Measurements from ENCODE around the gene VILL. TPM values are rescaled to one million over a fixed set of nuclear protein-coding genes. Genes with fewer than 3 reads are reported as not detected.

Gene VILL
- total and polyA plus RNA-seq, 2 of the 8 experiments (the other 6 are each of a cell fraction or from before 2014, with no cell fraction given) = 4.1 to 4.2 TPM

DNA sequence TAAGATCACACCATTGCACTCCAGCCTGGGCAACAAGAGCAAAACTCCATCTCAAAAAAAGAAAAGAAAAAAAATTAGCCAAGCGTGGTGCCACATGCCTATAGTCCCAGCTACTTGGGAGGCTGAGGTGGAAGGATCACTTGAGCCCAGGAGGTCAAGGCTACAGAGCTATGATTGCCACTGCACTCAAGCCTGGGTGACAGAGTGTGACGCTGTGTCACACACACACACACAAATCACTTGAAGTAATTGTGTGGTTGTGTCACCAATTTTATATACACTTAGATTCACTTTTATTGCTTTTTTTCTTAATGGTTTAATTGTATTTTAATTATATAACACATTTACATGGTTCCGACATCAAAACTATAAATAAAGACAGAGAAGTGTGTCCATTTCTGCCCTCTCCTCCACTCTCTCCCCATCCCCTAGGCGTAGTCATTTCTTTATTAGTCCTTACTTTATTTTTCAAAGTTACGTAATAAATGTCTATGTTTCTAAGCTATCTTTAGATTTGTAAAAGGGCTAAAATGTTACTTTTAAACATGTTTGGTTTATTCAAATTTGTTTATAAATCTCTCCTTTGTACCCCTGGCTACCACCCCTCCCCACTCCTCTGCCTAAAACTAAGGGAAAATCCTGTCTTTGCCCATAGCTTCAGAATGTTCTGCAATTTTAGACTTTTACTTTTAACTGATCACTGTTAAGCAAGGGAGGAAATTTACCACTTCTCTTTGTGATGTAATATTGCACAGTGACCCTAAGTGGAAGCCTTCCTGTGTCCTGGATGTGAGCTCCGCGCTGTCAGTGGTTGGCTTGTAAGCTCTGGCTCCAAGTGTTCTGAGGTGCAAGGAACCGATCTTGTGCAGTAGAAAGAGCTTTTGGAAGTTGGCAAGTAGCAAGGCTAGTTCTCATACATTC, 10.8 kb upstream of the VILL start:
- WGBS, 2 experiments (ENCODE audit: extremely low coverage in 1 of 2, insufficient coverage in 1 of 2, insufficient read length in 1 of 2, insufficient replicate concordance in 2 of 2, low coverage in 1 of 2, low lambda C conversion rate in 2 of 2, missing lambda C conversion rate in 1 of 2) = 92% methylated on average over 8 of the region's 8 CpGs; no CpG with 5 or more reads in 1 of the 2 experiments
- H2BK120ac ChIP-seq (replicated peaks; ENCODE audit: low read depth, low read length) = no peak overlapping the region
- no peak for FAIRE-seq
- no peaks in the 10 kb centered on the region for H3K79me1 ChIP-seq (ENCODE audit: low read depth, low read length)
- H3K36me3 ChIP-seq (ENCODE audit: control insufficient read depth in 2 of 4, insufficient read depth in 4 of 4, low read length in 3 of 4) = peaks cover 0 to 7% (median 2%) of the 10 kb centered on the region in 4 experiments; a peak in 5 of 8 replicates
- TF ChIP-seq RXRA (IDR thresholded peaks at IDR 0.05; ENCODE audit: insufficient read depth, low read depth, low read length) (no peak), KDM1A (IDR thresholded peaks at IDR 0.05; ENCODE audit: borderline replicate concordance, low read length) (no peak), MAFK (IDR thresholded peaks at IDR 0.05; ENCODE audit: low read depth, low read length) (no peak), CHD2 (IDR thresholded peaks at IDR 0.05; ENCODE audit: low read length) (no peak), BACH1 (IDR thresholded peaks at IDR 0.05; ENCODE audit: low read length) (no peak), TCF12 (IDR thresholded peaks at IDR 0.05; ENCODE audit: low read depth, low read length) (no peak), PHF8 (conservative IDR thresholded peaks at IDR 0.05; ENCODE audit: low read depth, low read length) (no peak)
- POLR2A ChIA-PET (ENCODE audit: partially characterized antibody) = interaction anchor here (0.7 kb wide), 2 partner anchors 10 to 283 kb away, joined by 3 read pairs; partner anchors contain the start of gene VILL
- no peaks in the 10 kb centered on the region for H3K27me3 ChIP-seq (replicated peaks in 1 of 4; ENCODE audit: control insufficient read depth in 3 of 4, extremely low read depth in 1 of 4, insufficient read depth in 3 of 4, low read length in 3 of 4)
- H3K9me3 ChIP-seq (ENCODE audit: insufficient read depth in 2 of 2, low read depth in 1 of 2, low read length in 1 of 2) = no peaks in the 10 kb centered on the region
- H3K18ac ChIP-seq (ENCODE audit: extremely low read depth, low read length) = no peak overlapping the region
- no peak overlapping the region for H2BK15ac ChIP-seq (ENCODE audit: low read length)
- no peaks in the 10 kb centered on the region for H3K4me1 ChIP-seq (replicated peaks in 1 of 4; ENCODE audit: control insufficient read depth in 3 of 4, insufficient read depth in 4 of 4, low read length in 3 of 4)
- no peak for DNase-seq (ENCODE audit: low read depth in 1 of 2, low spot score in 2 of 2)
- no peak overlapping the region for H3K14ac ChIP-seq (ENCODE audit: insufficient read length)
- no peak overlapping the region for H3K9ac ChIP-seq (replicated peaks in 1 of 4; ENCODE audit: extremely low read depth in 1 of 4, low read depth in 3 of 4, low read length in 3 of 4)
- H3K27ac ChIP-seq (ENCODE audit: low read depth, low read length) = no peak overlapping the region
- no peaks in the 10 kb centered on the region for H4K20me1 ChIP-seq (replicated peaks in 1 of 2; ENCODE audit: control insufficient read depth in 1 of 2, insufficient read depth in 2 of 2, low read length in 2 of 2)
- no peak overlapping the region for H2BK12ac ChIP-seq (ENCODE audit: low read depth, low read length)
- no peak overlapping the region for H4K8ac ChIP-seq (ENCODE audit: extremely low read depth, insufficient read depth, low read length)
- no peak overlapping the region for H3K4me3 ChIP-seq (ENCODE audit: extremely low read depth in 1 of 4, insufficient read depth in 2 of 4, low read depth in 3 of 4, low read length in 4 of 4)
- no peaks in the 10 kb centered on the region for H3K79me2 ChIP-seq (ENCODE audit: control insufficient read depth in 1 of 2, insufficient read depth in 2 of 2, low read length in 2 of 2)
- H2AK5ac ChIP-seq (ENCODE audit: low read depth, low read length) = no peak overlapping the region
- CTCF ChIA-PET (ENCODE audit: partially characterized antibody) = interaction anchor here (0.7 to 7.3 kb wide), 10 partner anchors 11 to 157 kb away, joined by 3 to 52 read pairs (median 5); partner anchors contain the start of gene VILL
- H3K4ac ChIP-seq (replicated peaks; ENCODE audit: insufficient read length, low read depth, low read length) = no peak overlapping the region
- no peak overlapping the region for H2BK20ac ChIP-seq (ENCODE audit: low read length)
- H4K91ac ChIP-seq (replicated peaks; ENCODE audit: insufficient read length, low read length) = no peak overlapping the region
- H3K23ac ChIP-seq (ENCODE audit: insufficient read length) = no peak overlapping the region
- no peak overlapping the region for H2BK5ac ChIP-seq (ENCODE audit: low read depth, low read length)
- no peak overlapping the region for H3K56ac ChIP-seq (replicated peaks; ENCODE audit: insufficient read length, low read depth, low read length)
- H3K23me2 ChIP-seq (ENCODE audit: low read depth, low read length) = no peaks in the 10 kb centered on the region; the same call in 1 of the 2 replicates
- no peak overlapping the region for H2AFZ ChIP-seq (ENCODE audit: low read length)
- no peak overlapping the region for H4K5ac ChIP-seq (ENCODE audit: insufficient read length, low read depth, low read length)
- no peak overlapping the region for H3K4me2 ChIP-seq (ENCODE audit: insufficient read depth in 1 of 2, low read depth in 2 of 2, low read length in 2 of 2)
